Measurements from ENCODE around the gene KCNK18. TPM values are rescaled to one million over a fixed set of nuclear protein-coding genes. Genes with fewer than 3 reads are reported as not detected.

KCNK18 gene
- total and polyA plus RNA-seq, 2 of the 8 experiments (the other 6 are each of a cell fraction or from before 2014, with no cell fraction given) = not detected

DNA sequence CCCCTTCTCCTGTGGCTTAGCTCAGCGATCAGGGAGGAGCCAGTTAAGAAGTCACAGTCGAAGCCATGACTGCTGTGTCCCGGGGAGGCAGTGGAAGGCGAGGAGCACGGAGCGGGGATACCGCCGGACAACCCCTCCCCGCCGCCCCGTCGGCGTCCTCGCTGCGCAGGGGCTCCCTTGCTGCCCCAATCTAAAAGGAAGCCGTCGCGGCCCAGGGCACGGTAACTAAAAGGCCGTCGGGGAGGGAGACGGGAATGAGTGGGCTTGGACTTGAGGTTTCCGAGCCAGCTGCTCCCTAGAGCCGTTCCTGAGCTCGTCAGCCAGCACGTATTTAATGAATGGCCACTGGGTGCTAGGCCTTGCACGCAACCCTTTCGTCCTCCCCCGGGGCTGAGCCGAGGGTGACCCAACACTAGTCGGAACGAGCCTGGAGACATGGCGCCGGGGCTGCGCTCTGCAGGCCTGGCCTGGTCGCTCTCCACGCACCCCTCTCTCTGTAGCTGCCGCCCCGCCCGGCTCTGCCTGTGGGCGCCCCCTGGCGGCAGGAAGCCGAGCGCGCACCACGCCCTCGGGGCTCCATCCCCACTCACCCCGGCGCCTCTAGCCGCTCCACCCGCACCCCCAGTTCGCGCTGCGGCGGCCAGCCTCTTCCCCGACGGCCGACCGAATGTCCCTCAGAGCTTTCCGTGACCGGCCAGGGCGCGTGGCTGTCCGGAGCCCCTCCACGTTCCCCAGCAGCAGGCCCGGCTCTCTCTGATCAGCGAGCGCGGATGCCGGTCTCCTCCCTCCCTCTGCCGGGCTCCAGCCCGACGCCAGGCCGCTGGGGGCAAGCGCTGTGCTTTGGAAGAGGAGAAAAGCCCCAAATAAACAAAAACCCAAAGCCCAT lies 29.3 kb upstream of the KCNK18 start:
- H2BK15ac ChIP-seq (ENCODE audit: low read length) = peak overlapping the region; percentile 88; the same call in 1 of the 2 replicates
- CTCF ChIA-PET (ENCODE audit: partially characterized antibody) = interaction anchor here (0.5 to 15.5 kb wide), 48 partner anchors 8 to 1277 kb away, joined by 3 to 531 read pairs (median 4); partner anchors contain the start of genes ENO4, KCNK18, SHTN1 and VAX1
- TF ChIP-seq, protein P1, sequence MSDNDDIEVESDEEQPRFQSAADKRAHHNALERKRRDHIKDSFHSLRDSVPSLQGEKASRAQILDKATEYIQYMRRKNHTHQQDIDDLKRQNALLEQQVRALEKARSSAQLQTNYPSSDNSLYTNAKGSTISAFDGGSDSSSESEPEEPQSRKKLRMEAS (IDR thresholded peaks at IDR 0.05) = peak; percentile 61; the same call in 1 of the 2 replicates
- TF ChIP-seq NRF1 (IDR thresholded peaks at IDR 0.05; ENCODE audit: low read depth, low read length) = no peak
- peak; percentile 94 for TF ChIP-seq SUZ12 (IDR thresholded peaks at IDR 0.05; ENCODE audit: low read length)
- TF ChIP-seq SIRT6 (IDR thresholded peaks at IDR 0.05; ENCODE audit: low read length) = no peak
- TF ChIP-seq RAD21 (IDR thresholded peaks at IDR 0.05 in 1 of 2, conservative IDR thresholded peaks at IDR 0.05 in 1 of 2; ENCODE audit: low read depth in 2 of 2, low read length in 2 of 2) = peak; percentile 52 to 61; a peak in 3 of 4 replicates
- TF ChIP-seq, protein P2, sequence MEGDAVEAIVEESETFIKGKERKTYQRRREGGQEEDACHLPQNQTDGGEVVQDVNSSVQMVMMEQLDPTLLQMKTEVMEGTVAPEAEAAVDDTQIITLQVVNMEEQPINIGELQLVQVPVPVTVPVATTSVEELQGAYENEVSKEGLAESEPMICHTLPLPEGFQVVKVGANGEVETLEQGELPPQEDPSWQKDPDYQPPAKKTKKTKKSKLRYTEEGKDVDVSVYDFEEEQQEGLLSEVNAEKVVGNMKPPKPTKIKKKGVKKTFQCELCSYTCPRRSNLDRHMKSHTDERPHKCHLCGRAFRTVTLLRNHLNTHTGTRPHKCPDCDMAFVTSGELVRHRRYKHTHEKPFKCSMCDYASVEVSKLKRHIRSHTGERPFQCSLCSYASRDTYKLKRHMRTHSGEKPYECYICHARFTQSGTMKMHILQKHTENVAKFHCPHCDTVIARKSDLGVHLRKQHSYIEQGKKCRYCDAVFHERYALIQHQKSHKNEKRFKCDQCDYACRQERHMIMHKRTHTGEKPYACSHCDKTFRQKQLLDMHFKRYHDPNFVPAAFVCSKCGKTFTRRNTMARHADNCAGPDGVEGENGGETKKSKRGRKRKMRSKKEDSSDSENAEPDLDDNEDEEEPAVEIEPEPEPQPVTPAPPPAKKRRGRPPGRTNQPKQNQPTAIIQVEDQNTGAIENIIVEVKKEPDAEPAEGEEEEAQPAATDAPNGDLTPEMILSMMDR (IDR thresholded peaks at IDR 0.05; ENCODE audit: control extremely low read depth in 1 of 3, insufficient read depth in 1 of 3, low read depth in 1 of 3, low read length in 3 of 3) = peak; percentile 71 to 88 (median 81)
- no peak for TF ChIP-seq POLR2A (IDR thresholded peaks at IDR 0.05; ENCODE audit: control extremely low read depth in 1 of 2, low read depth in 2 of 2, low read length in 2 of 2)

More for the DNA sequence above, 29.3 kb upstream of the KCNK18 start:
- peaks cover 8% of the 10 kb centered on the region for H3K23me2 ChIP-seq (ENCODE audit: low read depth, low read length)
- POLR2A ChIA-PET (ENCODE audit: partially characterized antibody) = interaction anchor here (0.6 to 4.6 kb wide), 4 partner anchors 29 to 478 kb away, joined by 3 to 24 read pairs (median 4); partner anchors contain the start of gene VAX1
- H3K18ac ChIP-seq (ENCODE audit: extremely low read depth, low read length) = 0 out of 2 replicates have a peak overlapping the region, but pooled peaks have one; percentile 64
- peak overlapping the region; percentile 61; the same call in 1 of the 2 replicates for H2BK20ac ChIP-seq (ENCODE audit: low read length)
- no peaks in the 10 kb centered on the region for H3K79me1 ChIP-seq (ENCODE audit: low read depth, low read length)
- H3K9ac ChIP-seq (replicated peaks in 1 of 4; ENCODE audit: extremely low read depth in 1 of 4, low read depth in 3 of 4, low read length in 3 of 4) = peak overlapping the region in 1 of 4 experiments; percentile 62; a peak in 1 of 7 replicates
- FAIRE-seq = no peak
- peak overlapping the region; percentile 32 to 69 (median 42) for H3K4me3 ChIP-seq (ENCODE audit: extremely low read depth in 1 of 4, insufficient read depth in 2 of 4, low read depth in 3 of 4, low read length in 4 of 4)
- peaks cover 0 to 23% (median 7%) of the 10 kb centered on the region in 4 experiments; a peak in 6 of 7 replicates for H3K4me1 ChIP-seq (replicated peaks in 1 of 4; ENCODE audit: control insufficient read depth in 3 of 4, insufficient read depth in 4 of 4, low read length in 3 of 4)
- peak overlapping the region; percentile 60 to 94 for H3K4me2 ChIP-seq (ENCODE audit: insufficient read depth in 1 of 2, low read depth in 2 of 2, low read length in 2 of 2)
- H3K4ac ChIP-seq (replicated peaks; ENCODE audit: insufficient read length, low read depth, low read length) = no peak overlapping the region
- peak overlapping the region; percentile 86 for H4K91ac ChIP-seq (replicated peaks; ENCODE audit: insufficient read length, low read length)
- H3K79me2 ChIP-seq (ENCODE audit: control insufficient read depth in 1 of 2, insufficient read depth in 2 of 2, low read length in 2 of 2) = no peaks in the 10 kb centered on the region
- no peak overlapping the region for H3K23ac ChIP-seq (ENCODE audit: insufficient read length)
- 0 out of 8 replicates have a peak, but pooled peaks cover 0 to 3% (median 0%) of the 10 kb centered on the region in 4 experiments for H3K36me3 ChIP-seq (ENCODE audit: control insufficient read depth in 2 of 4, insufficient read depth in 4 of 4, low read length in 3 of 4)
- H2AFZ ChIP-seq (ENCODE audit: low read length) = peak overlapping the region; percentile 94
- H4K20me1 ChIP-seq (replicated peaks in 1 of 2; ENCODE audit: control insufficient read depth in 1 of 2, insufficient read depth in 2 of 2, low read length in 2 of 2) = peaks cover 17 to 21% of the 10 kb centered on the region in 2 experiments
- DNase-seq (ENCODE audit: low read depth in 1 of 2, low spot score in 2 of 2) = peak in 1 of 2 experiments; percentile 96
- peaks cover 76 to 98% (median 92%) of the 10 kb centered on the region in 4 experiments for H3K27me3 ChIP-seq (replicated peaks in 1 of 4; ENCODE audit: control insufficient read depth in 3 of 4, extremely low read depth in 1 of 4, insufficient read depth in 3 of 4, low read length in 3 of 4)
- H3K9me3 ChIP-seq (ENCODE audit: insufficient read depth in 2 of 2, low read depth in 1 of 2, low read length in 1 of 2) = no peaks in the 10 kb centered on the region
- H2BK5ac ChIP-seq (ENCODE audit: low read depth, low read length) = no peak overlapping the region
- H3K27ac ChIP-seq (ENCODE audit: low read depth, low read length) = no peak overlapping the region
- peak overlapping the region; percentile 65 for H2AK5ac ChIP-seq (ENCODE audit: low read depth, low read length)
- WGBS, 2 experiments (ENCODE audit: extremely low coverage in 1 of 2, insufficient coverage in 1 of 2, insufficient read length in 1 of 2, insufficient replicate concordance in 2 of 2, low coverage in 1 of 2, low lambda C conversion rate in 2 of 2, missing lambda C conversion rate in 1 of 2) = 5% methylated on average over 57 of the region's 75 CpGs; no CpG with 5 or more reads in 1 of the 2 experiments
- peak overlapping the region; percentile 81 for H4K8ac ChIP-seq (ENCODE audit: extremely low read depth, insufficient read depth, low read length)
- H3K56ac ChIP-seq (replicated peaks; ENCODE audit: insufficient read length, low read depth, low read length) = no peak overlapping the region
- H2BK120ac ChIP-seq (replicated peaks; ENCODE audit: low read depth, low read length) = peak overlapping the region; percentile 93
- H4K5ac ChIP-seq (ENCODE audit: insufficient read length, low read depth, low read length) = no peak overlapping the region
- H2BK12ac ChIP-seq (ENCODE audit: low read depth, low read length) = peak overlapping the region; percentile 97; the same call in 1 of the 2 replicates
- no peak overlapping the region for H3K14ac ChIP-seq (ENCODE audit: insufficient read length)

Measured in H1 (cell line).